ENCODE data around the gene TRIO. TPM values are rescaled to one million over a fixed set of nuclear protein-coding genes. Genes with fewer than 3 reads are reported as not detected.

Gene TRIO
- total RNA-seq, 2 experiments from 2014 or later: 5.7 to 15.7 TPM

GRCh38 chr5:14557791-14558415 lies 414.8 kb downstream of the TRIO start:
- no peak for ATAC-seq
- no peak for DNase-seq
- CTCF ChIA-PET: interaction anchor here (1.0 kb wide), 1 partner anchor 90 kb away, joined by 3 read pairs; no protein-coding TSS in a partner anchor
- H3K27me3 Mint-ChIP-seq: peaks cover 4% of the 10 kb centered on the region
- peaks cover 6% of the 10 kb centered on the region for H3K9me3 Mint-ChIP-seq (ENCODE audit: low read depth)
- H3K36me3 Mint-ChIP-seq: peaks cover 2% of the 10 kb centered on the region
- H3K27ac Mint-ChIP-seq: no peak overlapping the region
- no peak overlapping the region for H3K4me3 Mint-ChIP-seq
- peaks cover 13% of the 10 kb centered on the region for H3K4me1 Mint-ChIP-seq

Other genes with a start within 250 kb of the TRIO start
- not detected for gene DNAH5, start 198.7 kb upstream of the TRIO start, total RNA-seq

Measured in activated CD8-positive, alpha-beta memory T cell treated with anti-CD3 and anti-CD28 coated beads, Interleukin-2, amount 10 ng/mL, durations not matched to agents 7 days and 5 days (primary cell).